Forelimb muscle (tissue), 1 donor: ENCODE data around the gene MIGA2. TPM values are rescaled to one million over a fixed set of nuclear protein-coding genes. Genes with fewer than 3 reads are reported as not detected.
A peak's percentile ranks its signal among the peaks of the same experiment; 100 is the strongest.

Source experiments
- DNase-seq: peaks from one replicate; pipeline ENCODE4 v3.0.0-alpha.2; 2013; ENCODE audit warnings: low read depth
- polyA plus RNA-seq: library from polyadenylated mRNA; unstranded; fragments of 120-200 nt; gene quantifications from one replicate; pipeline ENCODE4 v1.2.1, GENCODE V29; 2013; ENCODE audit not compliant: insufficient read length

The MIGA2 gene
- polyA plus RNA-seq, 1 donor, result 15.9 TPM

GRCh38 chr9:129071526-129072126, 35.2 kb downstream of the MIGA2 start:
- DNase-seq, result no peak

DNA sequence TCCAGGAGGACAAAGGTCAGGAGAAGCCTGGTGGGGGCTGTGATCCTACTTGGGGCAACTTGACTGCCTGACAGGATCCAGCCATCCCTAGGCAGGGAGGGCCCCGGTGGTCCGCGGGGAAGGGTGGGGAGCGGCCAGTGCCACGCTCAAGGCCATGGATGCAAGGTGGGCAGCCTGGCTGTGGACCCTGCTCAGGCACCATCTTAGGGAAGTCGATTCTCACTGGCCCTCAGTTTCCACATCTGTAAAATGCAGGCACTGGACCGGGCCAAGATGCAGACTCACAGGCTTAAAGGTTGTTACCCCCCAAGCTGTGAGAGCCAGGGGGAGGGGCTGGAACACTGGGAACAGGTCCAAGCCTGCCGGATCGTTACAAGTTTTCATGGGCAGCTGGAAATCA, 35.7 kb downstream of the MIGA2 start:
- no peak for DNase-seq

- DNase-seq, result no peak
Observed at GRCh38 chr9:129073404-129073803, 37.0 kb downstream of the MIGA2 start.

- no peak for DNase-seq
Observed at GRCh38 chr9:129074106-129074505, 37.7 kb downstream of the MIGA2 start.

DNA sequence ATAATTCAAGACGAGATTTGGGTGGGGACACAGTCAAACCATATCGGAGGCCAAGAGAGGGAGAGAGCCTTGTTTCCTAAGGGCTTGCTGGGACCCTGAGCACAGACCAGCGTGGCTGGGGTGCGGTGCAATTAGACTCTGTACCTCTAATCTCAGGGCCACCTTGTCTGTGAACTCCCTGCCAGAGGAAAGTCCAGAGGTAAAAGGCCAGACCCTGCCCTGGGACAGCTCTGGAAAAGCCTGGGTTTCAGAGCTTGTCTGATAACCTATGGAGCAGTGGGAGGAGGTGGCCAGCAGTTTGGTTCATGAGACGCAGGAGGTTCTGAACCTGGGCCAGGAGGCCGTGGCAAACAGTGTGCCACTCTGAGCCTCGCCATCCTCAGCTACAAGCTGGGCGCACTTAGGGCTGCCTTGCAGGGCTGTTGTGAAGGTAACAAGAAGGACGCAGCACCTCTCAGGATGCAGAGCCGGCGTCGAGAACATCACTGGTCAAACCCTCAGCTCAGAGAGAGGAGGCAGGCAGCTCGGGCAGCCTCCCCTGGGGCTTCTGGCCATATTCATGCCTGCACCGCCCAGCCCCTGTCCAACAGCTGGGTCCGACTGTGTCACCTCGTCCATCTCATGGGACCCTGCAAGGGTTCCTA, 39.7 kb downstream of the MIGA2 start:
- DNase-seq, result no peak

GRCh38 chr9:129076640-129077037, 40.2 kb downstream of the MIGA2 start:
- DNase-seq, result no peak

- DNase-seq, result no peak
Observed at GRCh38 chr9:129077236-129077635, 40.8 kb downstream of the MIGA2 start.

- no peak for DNase-seq
Observed at GRCh38 chr9:129078691-129079503, 42.5 kb downstream of the MIGA2 start.

- no peak for DNase-seq
Observed at GRCh38 chr9:129079829-129080228, 43.4 kb downstream of the MIGA2 start.

DNA sequence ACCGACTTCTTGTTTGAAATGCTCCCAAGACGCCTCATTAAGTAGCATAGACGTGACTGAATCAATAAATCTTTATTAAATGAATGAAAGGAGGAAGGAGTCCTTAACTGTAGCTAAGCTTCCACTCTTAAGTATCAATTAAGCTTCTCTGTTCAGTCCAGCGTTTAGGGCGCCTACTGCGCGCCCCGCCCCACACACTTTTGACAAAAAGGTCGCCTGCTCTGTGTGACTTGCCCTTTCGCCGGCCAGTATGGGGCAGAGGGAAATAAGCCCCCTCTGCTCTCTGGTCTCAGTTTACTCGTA, 43.8 kb downstream of the MIGA2 start:
- no peak for DNase-seq

DNA sequence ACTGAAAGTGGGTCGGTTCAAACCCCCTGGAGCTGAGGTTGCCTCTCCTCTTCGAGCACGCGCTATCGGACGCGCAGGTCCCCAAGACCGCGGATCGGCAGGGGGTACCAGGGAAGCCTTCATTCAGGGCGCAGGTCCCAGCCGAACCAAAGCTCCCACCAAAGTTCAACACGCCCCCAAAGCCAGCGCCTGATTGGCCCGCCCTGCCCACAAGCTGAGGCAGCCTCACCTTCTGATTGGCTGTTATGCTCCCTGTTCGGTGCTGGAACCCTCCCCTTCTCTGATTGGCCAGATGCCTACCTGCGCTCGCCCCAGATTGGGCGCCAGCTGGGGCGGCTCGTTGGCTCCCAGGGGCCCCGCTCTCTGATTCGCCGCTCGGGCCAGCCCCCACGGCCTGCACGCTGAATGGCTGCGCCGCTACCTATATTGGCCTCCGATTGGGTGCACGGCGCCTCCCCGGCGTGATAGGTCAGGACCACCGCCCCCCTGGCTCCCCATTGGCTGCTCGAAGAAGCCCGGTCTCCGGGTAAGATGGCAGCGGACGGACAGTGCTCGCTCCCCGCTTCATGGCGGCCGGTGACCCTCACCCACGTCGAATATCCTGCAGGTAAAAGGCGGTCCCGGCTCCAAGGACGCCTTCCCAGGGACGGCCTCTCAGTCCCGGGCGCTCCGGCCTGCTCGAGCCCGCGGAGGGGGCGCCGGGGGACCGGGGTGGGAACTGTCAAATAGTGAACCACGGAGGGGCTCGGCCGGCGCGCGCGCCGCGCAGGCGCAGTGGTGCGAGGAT, 44.4 kb downstream of the MIGA2 start, which contains the start of gene DOLPP1:
DOLPP1 (plus strand) TSS at position 511 of the 787 bp plus-strand sequence; CDS start at position 532, 21 bp downstream.
- peak; percentile 89 for DNase-seq

GRCh38 chr9:129081388-129081904, 45.0 kb downstream of the MIGA2 start:
- DNase-seq, result no peak

DNA sequence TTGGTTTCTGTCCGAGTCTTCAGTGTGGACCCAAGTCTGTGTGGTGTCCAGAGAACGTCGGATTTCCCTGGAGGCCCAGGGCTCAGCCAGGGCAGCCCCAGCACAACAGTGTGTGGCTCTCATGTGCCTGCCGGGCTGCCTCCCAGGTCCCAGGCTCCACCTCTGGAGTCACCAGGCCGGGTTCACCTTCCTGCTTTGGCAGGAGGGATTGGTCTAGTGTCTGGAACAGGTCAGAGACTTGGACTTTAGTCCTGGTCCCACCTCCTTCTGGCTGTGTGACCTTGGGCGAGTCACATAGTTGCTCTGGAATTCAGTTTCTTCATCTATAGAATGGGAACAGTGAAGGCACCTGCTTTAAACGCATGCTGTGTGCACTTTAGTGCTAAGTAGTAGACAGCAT, 47.7 kb downstream of the MIGA2 start:
- no peak for DNase-seq

- no peak for DNase-seq
Observed at GRCh38 chr9:129089246-129089645, 52.8 kb downstream of the MIGA2 start.

DNA sequence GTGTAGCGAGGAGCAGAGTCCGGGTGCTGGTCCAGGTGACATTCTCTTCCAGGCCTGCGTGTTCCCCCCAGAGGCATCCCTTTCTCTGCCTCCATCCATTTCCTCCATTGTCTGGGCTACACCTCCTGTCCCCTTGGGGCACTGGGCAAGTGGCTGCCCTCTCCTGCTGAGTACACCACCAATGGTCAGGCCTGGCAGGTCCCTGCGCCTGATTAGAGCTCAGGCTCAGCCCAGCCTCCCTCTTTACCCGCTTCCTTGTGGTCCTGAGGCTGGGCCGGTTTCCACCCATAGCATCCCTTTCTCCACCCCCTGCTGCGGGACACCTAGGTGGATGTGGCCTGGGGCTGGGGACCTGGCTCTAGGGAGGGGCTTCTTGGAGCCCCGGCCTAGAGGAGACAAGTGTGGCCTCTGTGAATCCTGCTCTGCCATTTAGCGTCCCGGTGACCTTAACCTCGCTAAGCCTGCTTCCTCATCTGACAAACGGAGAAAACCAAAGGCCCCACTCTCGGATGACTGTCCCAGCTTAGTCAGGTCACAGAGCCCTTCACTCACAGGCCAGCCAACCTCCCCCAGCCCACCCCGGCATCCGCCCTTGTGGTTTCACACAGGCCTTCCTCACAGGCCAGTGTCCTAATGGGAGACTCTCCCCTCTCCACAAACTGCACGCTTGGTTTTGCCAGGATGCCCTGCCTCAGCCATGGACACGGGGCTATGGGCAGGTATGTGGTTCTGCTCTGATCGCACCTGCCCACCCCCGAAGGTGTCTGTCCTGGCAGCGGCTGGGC, 57.4 kb downstream of the MIGA2 start:
- DNase-seq, result no peak

DNA sequence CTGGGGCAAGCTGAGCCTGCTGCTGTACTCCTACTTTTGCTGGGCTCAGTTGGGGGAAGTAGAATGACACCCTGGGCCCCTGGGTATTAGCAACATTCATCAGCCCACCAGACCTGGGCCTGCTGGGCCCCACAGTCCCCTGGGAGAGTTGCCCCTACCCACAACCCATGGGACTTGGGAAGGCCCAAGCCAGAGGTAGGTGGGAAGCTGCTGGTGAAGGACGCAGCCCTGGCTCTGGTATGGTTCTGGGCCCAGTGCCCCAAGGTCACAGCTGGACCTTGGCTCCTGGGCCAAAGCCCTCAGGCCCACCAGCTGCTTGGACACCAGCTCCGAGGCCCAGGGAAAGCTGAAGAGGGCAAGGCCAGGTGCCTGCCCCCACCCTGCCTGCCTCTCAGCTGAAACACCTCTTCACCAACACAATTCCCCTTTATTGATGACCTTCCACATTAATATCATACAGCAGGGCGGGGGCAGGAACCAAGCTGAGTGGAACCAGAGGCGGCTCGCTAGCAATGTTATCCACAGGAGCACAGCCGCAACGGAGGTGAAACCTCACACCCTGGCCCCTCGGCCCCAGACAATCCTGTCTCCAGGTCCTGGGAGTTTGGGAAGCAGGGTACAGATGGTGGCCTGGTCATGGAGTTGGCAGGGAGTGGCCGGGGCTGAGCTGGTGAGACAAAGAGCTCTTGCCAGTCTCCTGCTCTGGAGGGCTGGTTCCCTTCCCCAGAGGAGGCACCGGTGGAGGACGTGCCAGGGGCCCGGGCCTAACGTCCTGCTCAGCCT, 58.2 kb downstream of the MIGA2 start:
- no peak for DNase-seq

- DNase-seq, result no peak
Observed at GRCh38 chr9:129095170-129095667, 58.8 kb downstream of the MIGA2 start.

- no peak for DNase-seq
Observed at GRCh38 chr9:129095908-129096307, 59.5 kb downstream of the MIGA2 start.

DNA sequence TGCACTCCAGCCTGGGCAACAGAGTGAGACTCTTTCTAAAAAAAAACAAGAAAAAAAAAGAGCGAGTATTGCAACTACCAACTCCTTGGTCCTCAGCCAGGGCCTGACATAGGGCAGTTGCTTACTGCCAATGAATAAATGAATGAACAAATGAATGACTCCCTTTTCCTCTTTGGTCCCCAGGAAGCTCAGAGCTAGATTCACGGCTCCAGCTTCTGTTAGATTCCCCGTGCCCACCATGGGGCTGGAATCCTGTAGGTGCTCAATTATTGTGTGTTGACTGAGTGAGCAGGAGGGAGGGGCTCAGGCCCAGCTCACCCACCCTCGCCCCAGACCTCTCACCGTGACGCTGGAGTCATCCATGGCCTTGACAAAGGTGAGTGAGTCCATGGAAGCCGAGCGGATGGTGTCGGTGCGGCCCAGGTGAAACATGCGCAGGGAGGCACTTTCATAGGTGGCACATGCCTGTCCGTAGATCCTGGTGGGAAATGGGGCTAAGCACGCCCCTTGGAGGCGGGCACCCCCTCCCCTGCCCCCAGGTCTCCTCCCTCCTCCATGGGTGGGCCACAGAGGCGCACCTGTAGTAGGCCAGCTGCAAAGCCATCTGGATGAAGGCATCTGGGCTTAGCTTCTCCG, 61.4 kb downstream of the MIGA2 start:
- no peak for DNase-seq

DNA sequence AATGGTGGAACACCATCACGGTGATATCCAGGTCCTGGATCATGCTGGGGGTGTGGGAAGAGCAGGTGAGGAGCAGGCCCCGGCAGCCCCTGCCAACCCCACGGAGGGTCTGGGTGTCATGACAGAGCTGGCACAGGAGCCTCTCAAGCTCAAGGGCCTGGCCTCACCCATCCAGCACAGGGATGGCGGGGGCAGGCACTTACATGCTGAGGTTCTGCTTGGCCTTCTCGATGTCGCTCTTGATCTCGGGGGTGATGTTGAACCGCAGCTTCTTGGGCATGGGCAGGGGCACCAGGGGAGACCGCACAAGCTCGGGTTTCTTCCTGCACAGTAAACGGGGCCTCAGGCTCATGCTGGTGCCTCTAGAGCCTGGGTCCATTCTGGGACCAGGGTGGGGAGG, 61.9 kb downstream of the MIGA2 start:
- DNase-seq, result no peak
